Stimulated activated naive CD4-positive, alpha-beta T cell treated with Interleukin-2 at 50 U/mL for 16 hours (primary cell): ENCODE results near the gene SLC4A1AP.

ENCODE experiments used
- DNase-seq: peaks from one replicate; lab custom pipeline; 2025; lab: John Stamatoyannopoulos, UW

SLC4A1AP gene

DNA sequence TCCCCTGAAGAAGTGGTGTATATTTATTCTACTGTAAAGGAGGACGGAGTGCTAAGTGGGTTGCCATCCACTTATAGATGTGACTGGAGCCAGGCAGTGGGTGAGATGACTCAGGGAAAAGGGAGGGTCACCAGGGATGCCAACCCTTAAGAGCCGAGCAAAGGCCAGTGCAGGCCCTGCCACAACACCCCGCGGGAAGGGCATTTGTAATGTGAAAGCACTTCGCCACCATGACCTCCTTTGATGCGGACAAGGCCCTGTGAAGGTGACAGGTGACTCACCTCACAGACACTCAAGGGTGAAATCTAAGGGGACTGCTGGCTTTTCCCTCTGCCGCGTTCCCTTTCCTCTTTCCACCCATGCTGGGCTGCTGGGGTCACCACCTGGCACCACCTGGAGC, 57.6 kb downstream of the SLC4A1AP start:
- no peak for DNase-seq

DNA sequence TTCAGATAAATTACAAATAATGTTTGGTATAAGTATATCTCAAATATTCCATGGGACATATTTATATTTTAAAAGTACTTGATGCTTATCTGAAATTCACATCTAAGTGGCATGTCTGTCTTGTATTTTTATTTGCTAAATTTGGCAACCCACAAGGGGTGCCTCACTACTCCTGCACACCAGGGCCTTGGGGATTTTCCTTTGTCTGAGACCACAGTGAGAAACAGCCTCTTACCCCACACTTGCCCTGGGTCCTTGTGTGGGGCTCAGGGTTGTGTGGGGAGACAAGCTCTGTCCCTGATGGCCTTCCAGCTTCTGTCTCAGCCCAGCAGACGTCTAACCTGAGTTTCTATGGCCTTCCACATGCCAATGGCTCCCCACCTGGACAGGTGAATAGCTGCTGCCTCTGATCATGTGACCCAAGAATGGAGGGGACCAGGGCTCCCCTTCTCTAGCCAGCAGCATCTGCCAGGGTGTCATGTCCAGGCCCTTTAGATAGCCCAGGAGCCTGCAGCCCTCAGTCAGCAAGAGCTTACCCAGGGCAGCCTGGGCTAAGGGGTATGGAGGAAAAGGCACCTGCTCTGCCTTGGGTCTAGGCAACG, 58.3 kb downstream of the SLC4A1AP start:
- DNase-seq, result no peak

DNA sequence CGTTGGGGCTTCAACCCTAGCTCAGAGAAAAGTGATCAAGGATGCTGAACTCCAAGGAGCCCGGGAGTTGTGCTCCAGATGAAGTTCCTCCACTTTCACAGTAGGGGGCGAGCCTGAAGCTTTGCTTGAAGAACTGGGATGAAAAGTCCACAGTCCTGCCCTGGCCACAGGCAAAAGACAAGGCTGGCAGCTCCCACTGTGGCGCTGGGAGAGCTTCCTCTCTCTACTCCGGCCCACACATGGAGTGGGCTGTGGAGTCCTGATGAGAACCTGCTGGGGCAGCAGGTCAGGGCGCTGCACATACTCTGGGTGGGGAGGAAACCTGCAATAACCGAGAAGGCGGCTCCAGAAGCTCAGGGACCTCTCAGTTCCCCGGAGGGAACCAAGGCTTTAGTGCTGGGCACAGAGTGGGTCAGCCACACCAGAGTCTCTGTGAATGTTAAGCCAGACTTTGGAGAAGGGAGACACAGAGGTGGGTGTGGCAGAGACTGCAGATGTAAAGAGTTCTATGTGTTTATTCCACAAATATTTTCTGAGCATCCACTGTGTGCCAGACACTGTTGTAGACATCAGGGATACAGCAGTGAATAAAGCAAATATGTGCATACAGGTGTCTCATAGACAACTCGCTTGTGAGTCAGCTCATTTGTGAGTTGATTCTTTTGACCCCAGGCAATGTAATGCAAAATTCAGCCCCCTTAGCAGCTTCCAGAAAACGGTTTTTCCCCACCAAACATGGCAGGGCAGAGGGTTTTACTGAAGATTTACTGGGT, 59.9 kb downstream of the SLC4A1AP start:
- peak; percentile 1 for DNase-seq

DNA sequence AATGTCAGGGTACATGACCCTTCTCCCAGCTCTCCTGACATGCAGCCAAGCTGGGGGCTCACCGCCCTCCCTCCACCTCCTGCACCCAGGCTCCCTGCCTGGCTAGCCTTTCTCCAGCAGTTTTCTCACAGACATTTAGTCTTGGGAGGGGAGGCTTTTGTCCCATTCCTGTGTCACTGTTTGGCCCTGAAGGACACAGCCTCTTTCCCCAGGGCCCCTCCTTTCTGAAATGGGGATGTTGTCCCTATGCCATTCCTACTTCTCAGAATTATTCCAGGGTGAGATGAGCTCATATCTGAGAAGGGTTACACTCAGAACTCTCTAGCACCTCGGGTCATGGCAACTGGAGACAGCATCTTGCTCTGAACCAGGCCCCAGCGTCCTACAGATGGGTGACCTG, 60.5 kb downstream of the SLC4A1AP start:
- no peak for DNase-seq

DNA sequence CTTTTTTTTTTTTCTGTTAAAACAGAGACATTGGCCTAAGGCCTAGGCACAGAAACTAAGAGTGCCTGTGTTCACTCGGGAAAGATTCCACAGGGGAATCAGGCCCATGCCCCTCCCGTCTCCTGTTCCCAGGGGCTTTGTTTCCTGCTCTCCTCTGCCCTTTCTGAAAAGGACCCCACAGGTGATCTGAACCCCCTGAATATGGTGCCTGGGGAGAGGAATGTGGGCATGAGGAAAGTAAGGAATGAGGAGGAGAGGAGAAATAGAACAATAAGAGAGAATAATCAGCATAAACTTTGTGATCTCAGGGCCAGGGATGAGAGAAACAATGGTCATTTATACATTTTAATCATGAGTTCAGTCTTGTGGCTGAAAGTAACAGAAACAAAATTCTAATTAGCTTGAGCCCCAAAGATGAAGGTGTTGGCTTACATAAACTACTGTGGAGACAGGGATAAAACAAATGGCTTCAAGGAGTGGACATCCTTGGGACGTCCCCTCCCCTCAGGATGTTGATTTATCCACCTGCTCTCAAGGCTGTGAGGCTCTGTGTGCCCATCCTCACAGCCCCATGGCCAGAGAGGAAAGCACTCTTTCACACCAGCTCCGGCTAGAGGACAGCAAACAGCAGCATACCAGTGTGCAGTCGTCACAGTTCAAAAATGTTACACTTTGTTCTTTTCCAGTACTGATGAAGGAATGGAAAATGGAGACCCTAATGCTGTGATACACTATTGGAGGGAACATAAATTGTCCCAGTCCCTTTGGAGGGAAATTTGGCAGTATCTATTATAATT, 61.4 kb downstream of the SLC4A1AP start:
- DNase-seq, result no peak

DNA sequence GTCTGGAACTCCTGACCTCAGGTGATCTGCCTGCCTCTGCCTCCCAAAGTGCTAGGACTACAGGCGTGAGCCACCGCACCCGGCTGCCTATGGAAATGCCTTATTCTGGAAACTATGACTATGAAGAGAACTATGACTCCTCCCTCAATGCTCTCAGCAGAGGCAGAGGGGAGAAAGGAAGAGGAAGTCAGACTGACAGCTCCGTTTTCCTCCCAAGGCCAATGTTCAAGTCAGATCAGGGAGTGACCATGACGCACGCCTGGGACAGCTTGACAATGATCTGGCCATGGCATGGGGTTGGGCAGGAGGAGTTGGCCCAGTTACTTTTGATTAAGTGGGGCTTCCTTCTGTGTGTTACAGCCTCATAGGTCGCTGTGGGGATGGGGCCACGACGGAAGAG, 63.6 kb downstream of the SLC4A1AP start:
- DNase-seq, result no peak

GRCh38 chr2:27728081-27728858, 64.6 kb downstream of the SLC4A1AP start:
- DNase-seq, result no peak

GRCh38 chr2:27729198-27729597, 65.5 kb downstream of the SLC4A1AP start:
- DNase-seq, result no peak

GRCh38 chr2:27729614-27730013, 65.9 kb downstream of the SLC4A1AP start:
- DNase-seq, result no peak

DNA sequence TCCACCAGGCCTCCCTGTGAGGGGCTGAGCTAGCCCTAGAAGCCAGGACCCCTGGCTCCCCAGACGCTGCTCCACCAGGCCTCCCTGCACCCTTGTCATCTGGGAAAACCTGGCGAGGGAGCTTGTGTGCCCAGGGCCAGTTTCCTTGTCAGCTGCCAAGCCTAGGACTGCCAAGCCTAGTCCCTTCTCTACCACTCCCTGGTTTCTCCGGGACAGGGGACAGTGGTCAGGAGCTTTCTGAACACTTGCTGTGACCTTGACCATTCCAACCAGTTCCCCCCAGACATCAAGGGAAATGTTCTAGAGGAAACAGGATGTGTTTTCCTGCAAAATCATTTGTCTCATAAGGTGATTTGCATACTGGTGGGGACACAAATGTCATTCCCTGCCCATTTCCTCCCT, 66.6 kb downstream of the SLC4A1AP start:
- no peak for DNase-seq

GRCh38 chr2:27730980-27731691, 67.4 kb downstream of the SLC4A1AP start:
- DNase-seq, result no peak

DNA sequence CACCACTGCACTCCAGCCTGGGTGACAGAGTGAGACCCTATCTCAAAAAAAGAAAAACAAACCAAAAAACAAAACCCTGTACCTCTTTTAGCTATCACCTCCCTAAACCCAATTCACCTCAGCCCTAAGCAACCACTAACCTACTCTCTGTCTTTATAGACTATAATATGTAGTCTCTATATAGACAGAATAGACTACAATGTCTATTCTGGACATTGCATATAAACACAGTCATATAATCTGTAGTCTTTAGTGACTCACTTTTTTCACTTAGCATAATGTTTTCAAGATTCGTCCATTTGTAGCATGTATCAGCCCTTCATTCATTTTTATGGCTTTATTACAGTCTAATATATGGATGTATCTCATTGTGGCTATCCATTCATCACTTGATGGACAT, 70.6 kb downstream of the SLC4A1AP start:
- no peak for DNase-seq

- peak; percentile 45 for DNase-seq
Measured at GRCh38 chr2:27735263-27735904, 71.7 kb downstream of the SLC4A1AP start.

DNA sequence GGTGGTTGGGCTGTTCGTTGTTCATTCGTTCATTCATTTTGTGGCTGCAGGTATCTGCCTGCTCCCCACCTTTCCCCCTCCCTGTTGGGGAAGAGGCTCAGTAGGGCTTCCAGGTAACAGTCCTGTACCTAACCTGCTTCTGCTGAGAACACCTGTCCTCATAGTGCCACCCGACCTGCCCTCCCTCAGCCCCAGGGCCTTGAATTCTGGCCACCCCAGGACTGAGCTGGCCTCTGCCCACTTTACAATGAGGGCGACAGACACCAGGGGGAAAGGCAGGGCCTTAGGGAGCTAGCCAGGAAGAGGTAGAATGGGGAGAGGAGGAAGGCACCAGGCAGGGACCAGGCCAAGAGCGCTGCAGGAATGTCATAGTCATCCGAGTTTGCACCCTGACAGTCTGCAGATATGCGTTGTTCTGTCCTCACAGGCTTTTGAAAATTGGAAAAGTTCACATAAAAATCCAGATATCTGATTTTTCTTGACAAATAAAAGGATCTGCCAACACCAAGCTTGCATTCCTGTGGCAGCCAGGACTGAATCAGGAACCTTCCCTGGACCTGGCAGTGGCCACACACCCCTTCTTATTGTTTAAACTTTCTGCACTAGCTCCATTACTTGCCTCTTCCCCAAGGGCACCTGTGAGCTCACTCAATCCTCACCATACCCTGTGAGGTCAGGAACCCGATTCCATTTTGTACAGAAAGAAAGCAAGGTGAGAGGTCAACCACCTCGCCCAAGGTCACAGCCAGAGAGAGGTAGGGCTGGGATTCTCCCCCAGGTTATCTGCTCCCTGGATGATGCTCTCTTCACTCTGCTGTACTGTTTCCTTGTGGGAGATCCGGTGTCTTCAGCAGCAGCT, 72.6 kb downstream of the SLC4A1AP start:
- DNase-seq, result no peak

GRCh38 chr2:27736890-27737204, 73.2 kb downstream of the SLC4A1AP start:
- DNase-seq, result no peak

GRCh38 chr2:27737676-27738348, 74.1 kb downstream of the SLC4A1AP start:
- no peak for DNase-seq

GRCh38 chr2:27738349-27739057, 74.8 kb downstream of the SLC4A1AP start:
- no peak for DNase-seq

- DNase-seq, result no peak
Measured at GRCh38 chr2:27739058-27739373, 75.3 kb downstream of the SLC4A1AP start.

GRCh38 chr2:27741673-27742072, 78.0 kb downstream of the SLC4A1AP start:
- DNase-seq, result no peak
